Stimulated activated CD8-positive, alpha-beta memory T cell treated with anti-CD3 and anti-CD28 coated beads, Interleukin-15, amount 100 ng/mL, for 48 hours (primary cell): ENCODE measurements around the gene PIMREG.

Experiments
- DNase-seq, 2 donors: peaks; one replicate each; pipeline ENCODE4 v3.0.0-alpha.2; 2020; ENCODE audit warnings: low read depth in 2 of 2

The PIMREG gene

GRCh38 chr17:6498901-6499540 lies 54.8 kb downstream of the PIMREG start:
- DNase-seq: no peak
